MG63 (cell line): Measurements from ENCODE around the gene PLSCR3. TPM values are rescaled to one million over a fixed set of nuclear protein-coding genes. Genes with fewer than 3 reads are reported as not detected.

Source experiments
- DNase-seq: peaks from one replicate; pipeline ENCODE4 v3.0.0-alpha.2; 2020
- H3K27me3 ChIP-seq: fragments of 250-450 bp; sonication (Bioruptor Pico); 2 replicates; pipeline ENCODE4 v1.5.1; 2020; ENCODE audit warnings: mild to moderate bottlenecking, moderate library complexity
- H3K36me3 ChIP-seq: fragments of 250-450 bp; sonication (Bioruptor Pico); 2 replicates; pipeline ENCODE4 v1.5.1; 2020; ENCODE audit warnings: mild to moderate bottlenecking, moderate library complexity
- H3K4me3 ChIP-seq: fragments of 250-450 bp; sonication (Bioruptor Pico); 2 replicates; pipeline ENCODE4 v1.5.1; 2020; ENCODE audit warnings: mild to moderate bottlenecking, moderate library complexity
- H3K9me3 ChIP-seq: fragments of 250-450 bp; sonication (Bioruptor Pico); 2 replicates; pipeline ENCODE4 v1.5.1; 2020; ENCODE audit warnings: mild to moderate bottlenecking, moderate library complexity
- total RNA-seq: library from RNA; depleted of rRNA; stranded (reverse); fragments of >200 nt; shearing (Covaris generic); gene quantifications from 2 replicates; pipeline ENCODE4 v1.2.3, GENCODE V29; 2014; ENCODE audit warnings: low replicate concordance

PLSCR3 gene
- total RNA-seq, 1 experiment from 2014 or later: 7.3 TPM

DNA sequence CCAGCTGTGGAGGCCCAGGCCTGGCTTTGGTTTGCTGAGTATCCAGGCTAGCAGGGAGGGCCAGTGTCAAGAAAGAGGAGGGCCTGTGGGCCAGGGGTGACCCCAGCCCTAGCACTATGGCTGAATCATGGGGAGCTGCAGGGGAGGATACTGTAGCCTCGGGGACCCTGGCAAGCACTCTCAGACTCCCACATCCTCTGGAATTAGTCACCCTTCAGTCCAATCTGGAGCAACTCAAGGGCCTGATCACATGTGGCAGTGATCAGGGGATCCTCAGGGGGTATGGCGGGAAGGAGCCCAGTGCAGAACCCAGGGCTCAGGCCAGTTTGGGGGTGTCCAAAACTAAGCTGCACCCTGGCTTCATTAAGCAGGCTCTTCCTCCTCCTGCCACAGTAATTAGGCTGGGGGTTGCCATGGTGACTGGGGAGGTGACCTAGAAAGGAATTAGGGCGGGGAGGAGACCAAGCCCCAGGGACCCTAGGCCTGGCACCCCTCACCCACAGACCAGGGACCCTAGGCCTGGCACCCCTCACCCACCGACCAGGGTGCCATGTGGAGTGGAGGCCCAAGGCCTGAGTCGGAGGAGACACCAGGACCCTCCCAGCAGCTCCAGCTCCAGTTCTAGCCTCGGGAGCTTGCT is 19.1 kb upstream of the PLSCR3 start:
- DNase-seq: peak; percentile 27
- H3K4me3 ChIP-seq: no peak overlapping the region
- no peaks in the 10 kb centered on the region; the same call in 1 of the 2 replicates for H3K36me3 ChIP-seq
- no peaks in the 10 kb centered on the region for H3K27me3 ChIP-seq
- H3K9me3 ChIP-seq: no peaks in the 10 kb centered on the region

- H3K4me3 ChIP-seq: no peak overlapping the region
- no peaks in the 10 kb centered on the region for H3K27me3 ChIP-seq
- no peaks in the 10 kb centered on the region; the same call in 1 of the 2 replicates for H3K36me3 ChIP-seq
- no peaks in the 10 kb centered on the region for H3K9me3 ChIP-seq
- DNase-seq: no peak
These were observed 17.1 kb upstream of the PLSCR3 start for GRCh38 chr17:7411427-7411750.

DNA sequence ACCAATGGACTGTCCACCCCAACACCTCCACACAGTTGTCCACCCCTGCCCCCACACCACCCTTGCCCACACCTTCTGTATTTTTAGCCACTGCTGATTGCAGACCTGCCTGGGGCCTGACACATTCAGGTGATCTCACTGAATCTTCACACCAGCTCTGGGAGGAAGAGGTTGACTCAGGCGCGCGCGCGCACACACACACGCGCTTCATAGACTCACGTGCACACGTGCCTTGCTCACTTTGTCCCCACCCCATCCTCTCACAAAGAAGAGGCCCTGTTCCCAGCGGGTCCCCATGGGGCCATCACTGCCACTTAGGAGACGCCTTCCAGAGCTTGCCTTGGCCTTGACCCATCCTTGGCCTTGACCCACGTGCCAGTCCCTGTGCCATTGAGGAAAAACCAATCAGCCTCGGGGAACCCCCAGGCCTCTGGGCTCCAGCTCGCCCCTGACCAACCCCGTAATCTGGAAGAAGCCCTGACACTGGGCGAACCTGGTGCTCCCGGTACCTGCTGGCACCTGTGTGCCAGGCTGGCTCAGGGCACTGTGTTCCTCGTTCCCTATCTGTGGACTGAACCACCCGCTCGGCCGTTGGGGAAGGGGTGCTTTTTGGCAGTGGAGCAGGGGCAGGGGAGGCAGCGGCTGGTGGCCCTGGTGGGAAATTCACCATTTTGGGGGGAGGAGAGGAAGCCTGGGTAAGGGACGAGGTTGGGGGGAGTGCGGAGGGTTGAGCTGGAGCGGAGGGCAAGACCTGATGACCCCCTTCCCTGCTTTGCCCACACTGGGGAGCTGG is 16.5 kb upstream of the PLSCR3 start:
- Histone ChIP-seq H3K36me3 (no peaks in the 10 kb centered on the region; the same call in 1 of the 2 replicates), H3K9me3 (no peaks in the 10 kb centered on the region), H3K4me3 (no peak overlapping the region), H3K27me3 (no peaks in the 10 kb centered on the region)
- no peak for DNase-seq

- Histone ChIP-seq H3K36me3 (no peaks in the 10 kb centered on the region; the same call in 1 of the 2 replicates), H3K4me3 (no peak overlapping the region), H3K9me3 (no peaks in the 10 kb centered on the region), H3K27me3 (no peaks in the 10 kb centered on the region)
- DNase-seq: no peak
These were observed 15.4 kb upstream of the PLSCR3 start for GRCh38 chr17:7409716-7410115.

DNA sequence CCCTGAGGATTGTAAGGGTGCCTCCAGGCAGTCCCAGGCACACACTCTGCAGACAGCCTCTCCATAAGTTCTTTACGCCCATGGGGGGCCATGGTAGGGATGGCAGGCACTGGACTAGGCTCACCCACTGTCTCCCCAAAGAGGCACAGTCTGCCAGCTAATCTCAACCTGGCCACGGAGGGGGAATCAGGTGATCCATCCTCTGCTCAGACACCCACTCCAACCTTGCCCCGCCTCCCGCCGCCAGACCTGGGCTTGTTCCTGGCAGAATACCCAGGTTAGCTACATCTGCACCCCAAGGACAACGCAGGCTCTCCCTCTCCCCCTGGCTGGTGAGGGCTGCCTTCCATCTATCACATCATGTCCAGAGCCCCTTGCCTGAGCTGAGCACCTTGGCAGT is 14.5 kb upstream of the PLSCR3 start:
- no peaks in the 10 kb centered on the region for H3K9me3 ChIP-seq
- no peaks in the 10 kb centered on the region; the same call in 1 of the 2 replicates for H3K36me3 ChIP-seq
- DNase-seq: no peak
- H3K27me3 ChIP-seq: no peaks in the 10 kb centered on the region
- H3K4me3 ChIP-seq: no peak overlapping the region

GRCh38 chr17:7408252-7408727 is 14.0 kb upstream of the PLSCR3 start:
- H3K4me3 ChIP-seq: no peak overlapping the region
- H3K27me3 ChIP-seq: no peaks in the 10 kb centered on the region
- H3K36me3 ChIP-seq: no peaks in the 10 kb centered on the region; the same call in 1 of the 2 replicates
- DNase-seq: no peak
- no peaks in the 10 kb centered on the region for H3K9me3 ChIP-seq

DNA sequence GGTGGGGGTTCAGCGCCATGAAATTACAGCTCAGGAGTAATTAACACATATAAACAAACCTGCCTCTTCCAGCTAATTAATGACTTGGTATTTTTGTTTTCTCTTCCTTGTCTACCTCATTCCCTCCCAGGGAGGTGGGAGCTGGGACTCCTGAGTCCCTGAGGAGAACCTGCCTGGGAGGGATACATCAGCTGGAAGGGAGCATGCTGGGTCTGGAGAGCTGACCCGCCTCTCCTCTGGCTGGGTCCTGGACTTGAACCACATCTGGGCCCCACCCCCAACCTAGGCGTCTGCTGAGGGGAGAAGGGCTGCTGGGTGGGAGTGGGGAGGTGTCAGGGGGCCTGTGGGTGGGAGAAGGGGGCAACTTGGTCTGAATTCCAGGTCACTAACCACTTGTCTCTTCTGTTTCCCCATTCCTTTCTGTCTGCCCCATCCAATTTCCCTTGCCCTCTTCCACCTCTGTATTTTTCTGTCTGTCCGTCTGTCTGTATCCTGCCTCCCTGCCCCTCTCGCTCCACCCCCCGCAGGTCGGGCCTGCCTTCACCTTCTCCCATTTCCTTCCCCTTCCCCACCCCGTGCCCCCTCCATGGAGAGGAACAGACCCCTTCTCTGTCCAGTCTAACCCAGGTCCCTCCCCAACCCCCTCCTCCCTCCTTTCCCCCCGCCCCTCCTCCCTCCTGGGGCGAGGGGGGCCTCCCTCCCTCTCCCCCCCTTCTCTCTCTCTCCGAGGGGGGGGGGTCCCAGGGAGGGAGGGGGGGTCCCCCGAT is 13.3 kb upstream of the PLSCR3 start, which contains the start of gene NLGN2:
Gene NLGN2, plus strand, starts transcription at position 361 of the 767 bp plus-strand sequence. CDS start 411 bp downstream, outside the sequence.
- no peaks in the 10 kb centered on the region for H3K9me3 ChIP-seq
- no peak for DNase-seq
- no peaks in the 10 kb centered on the region for H3K27me3 ChIP-seq
- no peaks in the 10 kb centered on the region; the same call in 1 of the 2 replicates for H3K36me3 ChIP-seq
- H3K4me3 ChIP-seq: no peak within 1 kb of the TSS

- Histone ChIP-seq H3K27me3 (no peaks in the 10 kb centered on the region), H3K36me3 (no peaks in the 10 kb centered on the region; the same call in 1 of the 2 replicates), H3K9me3 (no peaks in the 10 kb centered on the region), H3K4me3 (no peak overlapping the region)
- DNase-seq: no peak
These were observed 12.8 kb upstream of the PLSCR3 start for GRCh38 chr17:7407082-7407481.

- Histone ChIP-seq H3K27me3 (no peaks in the 10 kb centered on the region), H3K9me3 (no peaks in the 10 kb centered on the region), H3K36me3 (no peaks in the 10 kb centered on the region; the same call in 1 of the 2 replicates), H3K4me3 (no peak overlapping the region)
- DNase-seq: no peak
These were observed 12.0 kb upstream of the PLSCR3 start for GRCh38 chr17:7406235-7406825.

- no peaks in the 10 kb centered on the region for H3K27me3 ChIP-seq
- no peaks in the 10 kb centered on the region; the same call in 1 of the 2 replicates for H3K36me3 ChIP-seq
- H3K9me3 ChIP-seq: no peaks in the 10 kb centered on the region
- H3K4me3 ChIP-seq: peak overlapping the region; percentile 57
- DNase-seq: no peak
These were observed 11.3 kb upstream of the PLSCR3 start for GRCh38 chr17:7405350-7406234.

DNA sequence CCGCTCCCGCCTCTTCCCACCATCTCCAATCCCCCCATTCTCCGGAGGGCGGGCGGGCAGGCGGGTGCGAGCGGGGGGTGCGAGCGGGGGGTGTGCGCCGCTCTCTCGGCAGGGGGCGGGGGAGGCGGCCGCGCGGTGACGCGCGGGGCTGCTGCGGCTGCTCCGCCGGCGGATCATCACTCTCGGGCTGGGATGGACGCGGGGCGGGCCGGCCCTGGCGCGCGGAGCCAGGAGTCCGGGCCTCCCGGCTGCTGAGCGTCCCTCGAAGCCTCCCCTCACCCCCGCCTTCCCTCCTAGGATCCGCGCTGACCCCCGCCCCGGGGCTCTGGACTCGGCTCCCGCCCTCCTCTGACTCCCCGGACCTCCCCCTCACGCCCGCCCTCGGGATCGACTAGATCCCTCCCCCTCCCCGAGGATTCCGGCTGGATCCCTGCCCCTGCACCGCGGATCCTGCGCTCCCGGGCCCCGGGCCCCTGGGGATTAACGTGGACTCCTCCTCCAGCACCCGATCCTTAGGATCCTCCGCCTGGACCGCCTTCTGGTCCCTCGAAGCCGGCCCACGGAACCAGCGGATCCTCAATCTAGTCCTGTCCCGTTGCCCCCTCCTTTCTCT is 10.5 kb upstream of the PLSCR3 start:
- Histone ChIP-seq H3K4me3 (peak overlapping the region; percentile 57), H3K27me3 (no peaks in the 10 kb centered on the region), H3K9me3 (no peaks in the 10 kb centered on the region), H3K36me3 (no peaks in the 10 kb centered on the region; the same call in 1 of the 2 replicates)
- no peak for DNase-seq

DNA sequence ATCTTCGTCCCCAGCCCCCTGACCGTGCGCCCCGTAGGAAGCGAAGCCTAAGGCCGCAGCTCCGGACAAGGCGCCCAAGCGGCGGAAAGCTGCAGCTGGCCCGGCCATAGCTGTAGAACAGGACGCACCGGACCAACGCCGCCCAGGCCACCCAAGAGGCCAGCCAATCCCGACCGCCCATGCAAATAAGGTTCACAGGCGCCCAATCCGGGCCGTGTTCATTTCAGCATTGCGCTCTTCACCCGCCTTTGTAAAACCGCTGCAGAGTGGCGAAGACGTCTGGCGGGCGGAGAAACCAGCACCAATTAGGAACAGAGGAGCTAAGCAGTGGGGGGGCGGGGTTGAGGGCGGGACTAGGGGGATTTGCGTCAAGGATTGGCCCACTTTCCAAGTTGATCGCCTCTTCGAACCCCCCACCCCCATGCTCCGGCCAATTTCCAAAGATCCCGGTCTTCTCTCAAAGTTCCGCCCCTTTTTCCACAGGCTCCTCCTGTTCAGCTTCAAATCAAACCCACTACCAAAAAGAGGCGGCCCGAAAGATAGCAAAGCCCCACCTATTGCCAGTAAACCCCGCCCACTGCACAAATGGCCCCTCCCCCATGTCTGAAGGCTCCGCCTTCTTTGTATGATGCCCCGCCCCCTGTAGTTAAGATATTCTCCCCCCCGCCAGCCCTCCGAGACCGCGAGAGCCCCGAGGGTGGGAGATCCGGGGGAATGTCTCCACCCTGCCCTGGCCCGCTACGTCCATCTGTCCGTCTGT is 9.8 kb upstream of the PLSCR3 start, which contains the start of gene TMEM256:
Gene TMEM256, minus strand, starts transcription at position 121 of the 760 bp plus-strand sequence. Its CDS starts 13 bp downstream, at position 108.
- Histone ChIP-seq H3K36me3 (no peaks in the 10 kb centered on the region; the same call in 1 of the 2 replicates), H3K27me3 (no peaks in the 10 kb centered on the region), H3K4me3 (peak within 1 kb of the TSS; percentile 57), H3K9me3 (no peaks in the 10 kb centered on the region)
- DNase-seq: peak; percentile 96

- H3K36me3 ChIP-seq: no peaks in the 10 kb centered on the region; the same call in 1 of the 2 replicates
- no peaks in the 10 kb centered on the region for H3K27me3 ChIP-seq
- no peak for DNase-seq
- no peaks in the 10 kb centered on the region for H3K9me3 ChIP-seq
- peak overlapping the region; percentile 57 for H3K4me3 ChIP-seq
These were observed 9.3 kb upstream of the PLSCR3 start for GRCh38 chr17:7403727-7403976.

DNA sequence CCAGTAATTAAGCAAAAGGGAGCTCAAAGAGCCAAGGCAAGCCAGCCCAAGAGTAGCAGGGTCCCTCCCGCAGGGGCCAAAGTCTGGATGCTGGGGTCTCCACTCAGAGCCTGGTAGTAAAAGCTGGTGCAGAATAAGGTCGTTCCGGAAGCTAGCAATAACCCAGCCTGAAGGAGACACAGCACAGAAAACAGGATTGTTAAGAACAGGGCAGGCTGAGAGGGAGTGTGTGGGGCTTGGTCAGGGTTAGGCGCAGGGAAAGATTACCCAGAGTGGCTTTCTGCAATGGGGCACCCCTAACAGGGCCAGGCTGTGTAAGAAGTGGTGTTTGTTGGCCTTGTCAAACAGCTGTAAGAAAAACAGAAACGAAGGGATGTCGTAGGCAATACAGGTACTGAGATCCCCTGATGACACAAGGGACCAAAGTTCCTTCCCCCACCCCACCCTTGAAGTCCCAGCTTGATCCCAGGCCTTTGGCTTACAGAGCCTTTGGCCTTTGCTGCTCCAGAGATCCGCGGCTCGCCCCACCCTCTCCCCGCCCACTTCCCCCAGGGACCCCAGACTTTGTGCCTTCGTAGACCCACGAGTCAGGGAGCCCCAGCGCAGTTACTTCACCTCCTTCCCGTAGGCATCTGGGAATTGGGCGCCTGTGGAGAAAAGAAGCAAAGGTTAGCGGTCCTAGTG is 8.9 kb upstream of the PLSCR3 start:
- no peaks in the 10 kb centered on the region for H3K36me3 ChIP-seq
- H3K4me3 ChIP-seq: peak overlapping the region; percentile 57
- DNase-seq: no peak
- H3K9me3 ChIP-seq: no peaks in the 10 kb centered on the region
- no peaks in the 10 kb centered on the region for H3K27me3 ChIP-seq
